Fibroblast of mammary gland (primary cell): ENCODE data around the gene PHETA2.
A peak's percentile ranks its signal among the peaks of the same experiment; 100 is the strongest.

Experiments
- DNase-seq: peaks from one replicate; pipeline ENCODE4 v3.0.0-alpha.2; 2010; ENCODE audit warnings: low read depth
- H3K4me3 ChIP-seq: 2 replicates; pipeline ENCODE4 v1.5.1; 2011; ENCODE audit warnings: low read depth, mild to moderate bottlenecking, low read length, moderate library complexity; ENCODE audit not compliant: control insufficient read depth
- CTCF ChIP-seq: conservative IDR thresholded peaks from 2 replicates; pipeline ENCODE4 v1.5.1; 2011; ENCODE audit warnings: low read depth, low read length, inconsistent platforms; ENCODE audit not compliant: control insufficient read depth, insufficient read depth

Gene PHETA2

GRCh38 chr22:42074846-42075676, 1.0 kb downstream of the PHETA2 start:
- no peak for TF ChIP-seq CTCF
- H3K4me3 ChIP-seq, result peak overlapping the region; percentile 66
- DNase-seq, result no peak

GRCh38 chr22:42076764-42077485, 2.9 kb downstream of the PHETA2 start:
- DNase-seq, result no peak
- no peak for TF ChIP-seq CTCF
- H3K4me3 ChIP-seq, result no peak overlapping the region

- no peak for TF ChIP-seq CTCF
- DNase-seq, result no peak
- H3K4me3 ChIP-seq, result no peak overlapping the region
Observed at GRCh38 chr22:42077486-42078125, 3.6 kb downstream of the PHETA2 start.

GRCh38 chr22:42078469-42079318, 4.6 kb downstream of the PHETA2 start:
- H3K4me3 ChIP-seq, result peak overlapping the region; percentile 86
- TF ChIP-seq CTCF, result no peak
- peak; percentile 51 for DNase-seq

GRCh38 chr22:42079319-42080251, 5.5 kb downstream of the PHETA2 start, which contains the start of gene SMDT1:
Gene SMDT1, plus strand, starts transcription at chr22:42079700. Its CDS starts 69 bp downstream, at chr22:42079769.
- TF ChIP-seq CTCF, result no peak
- peak; percentile 97 for DNase-seq
- peak within 1 kb of the TSS; percentile 86 for H3K4me3 ChIP-seq
